K562 (cell line): ENCODE data around the gene SLC39A13. TPM values are rescaled to one million over a fixed set of nuclear protein-coding genes. Genes with fewer than 3 reads are reported as not detected.

Experiments
- ARID2 ChIP-seq: fragments of 450-650 bp; IDR thresholded peaks from 2 replicates; pipeline ENCODE4 v1.6.1; 2017; ENCODE audit warnings: antibody characterized with exemption, mild to moderate bottlenecking
- ARID3A ChIP-seq: IDR thresholded peaks from 2 replicates; pipeline ENCODE4 v1.6.1; 2012; ENCODE audit warnings: low read depth, low read length, improper control_type of control experiment, borderline replicate concordance
- C11orf30 ChIP-seq: fragments of 450-650 bp; IDR thresholded peaks from 2 replicates; pipeline ENCODE4 v1.6.1; 2016; ENCODE audit warnings: low read depth, mild to moderate bottlenecking
- CREB3L1 ChIP-seq: fragments of 450-650 bp; IDR thresholded peaks from 2 replicates; pipeline ENCODE4 v1.6.1; 2014; ENCODE audit warnings: low read depth, mild to moderate bottlenecking, moderate library complexity, borderline replicate concordance
- DEAF1 ChIP-seq: fragments of 450-650 bp; formaldehyde crosslinking; IDR thresholded peaks from 2 replicates; pipeline ENCODE4 v1.4.0; 2020; ENCODE audit warnings: mild to moderate bottlenecking, moderate library complexity
- ELF1 ChIP-seq: fragments of 200-800 bp; sonication (Bioruptor generic); IDR thresholded peaks from 2 replicates; pipeline ENCODE4 v1.6.1; 2016; ENCODE audit warnings: missing genetic modification characterization, missing compliant biosample characterization
- HNRNPH1 ChIP-seq: fragments of 200-400 bp; formaldehyde crosslinking; optimal IDR thresholded peaks from 2 replicates; pipeline ENCODE3; 2017; ENCODE audit warnings: low read depth, mild to moderate bottlenecking, low read length, moderate library complexity
- HNRNPL ChIP-seq: fragments of 200-400 bp; formaldehyde crosslinking; IDR thresholded peaks from 2 replicates; pipeline ENCODE4 v1.6.1; 2017; ENCODE audit warnings: low read depth, mild to moderate bottlenecking, low read length
- KLF1 ChIP-seq: fragments of 450-650 bp; IDR thresholded peaks from 2 replicates; pipeline ENCODE4 v1.6.1; 2016; ENCODE audit warnings: missing genetic modification characterization, missing compliant biosample characterization
- MAFF ChIP-seq: IDR thresholded peaks from 2 replicates; pipeline ENCODE4 v1.6.1; 2012; ENCODE audit warnings: low read length, improper control_type of control experiment
- POLR2B ChIP-seq: fragments of 450-650 bp; IDR thresholded peaks from 2 replicates; pipeline ENCODE4 v1.6.1; 2018; ENCODE audit warnings: low read depth; ENCODE audit not compliant: partially characterized antibody
- TSHZ1 ChIP-seq: fragments of 250-450 bp; sonication (Bioruptor Pico); IDR thresholded peaks from 2 replicates; pipeline ENCODE4 v1.4.0; 2020; ENCODE audit warnings: mild to moderate bottlenecking, moderate library complexity
- ZBTB43 ChIP-seq: sonication (generic); formaldehyde crosslinking; IDR thresholded peaks from 2 replicates; pipeline ENCODE4 v1.8.0; 2023; ENCODE audit warnings: mild to moderate bottlenecking, missing genetic modification reagents
- ZNF143 ChIP-seq: sonication (generic); formaldehyde crosslinking; IDR thresholded peaks from 2 replicates; pipeline ENCODE4 v1.9.0; 2022; ENCODE audit warnings: mild to moderate bottlenecking, missing genetic modification reagents
- ZNF511 ChIP-seq: sonication (generic); formaldehyde crosslinking; IDR thresholded peaks from 2 replicates; pipeline ENCODE4 v1.8.0; 2022; ENCODE audit warnings: mild to moderate bottlenecking, missing genetic modification reagents
- polyA plus RNA-seq, 8 experiments: library from polyadenylated mRNA; depleted of rRNA in 4 of 8; stranded (reverse) in 5 of 8; unstranded in 3 of 8; fragments of >200 nt; fragmentation: Nextera tagmentation in 2 of 8; fragmentation: Illumina TruSeq in 1 of 8; extraction: Ambion mirVana in 2 of 8; extraction: Trizol in 1 of 8; gene quantifications; 2 replicates each; pipeline versions ENCODE4 v1.2.1 to v1.2.3, GENCODE V29; 2011 to 2014; ENCODE audit warnings: inconsistent platforms in 1 of 8, missing spikeins in 1 of 8
- total RNA-seq, 7 experiments: library from RNA; depleted of rRNA in 6 of 7; stranded (reverse); fragments of >200 nt in 6 of 7; fragmentation: Illumina TruSeq in 2 of 7; extraction: Trizol in 2 of 7; gene quantifications; 2 replicates each; pipeline versions ENCODE4 v1.2.1 to v1.2.3, GENCODE V29; 2011 to 2021; ENCODE audit warnings: low replicate concordance in 1 of 7

Gene SLC39A13
- total and polyA plus RNA-seq, 9 of the 15 experiments (the other 6 are each of a cell fraction or from before 2014, with no cell fraction given) = 0.17 to 15.9 (median 3.2) TPM

GRCh38 chr11:47426062-47426956, 17.9 kb downstream of the SLC39A13 start, which contains the start of gene PSMC3 (continued):
- TF ChIP-seq C11orf30 = peak; percentile 99
- peak; percentile 82 for TF ChIP-seq ELF1
- TF ChIP-seq TSHZ1 (CRISPR knock-in tag) = no peak
- TF ChIP-seq POLR2B = peak; percentile 95
- no peak for TF ChIP-seq ARID3A
- TF ChIP-seq MAFF = peak; percentile 64
- no peak for TF ChIP-seq HNRNPL
- peak; percentile 57; the same call in 1 of the 2 replicates for TF ChIP-seq ZNF511 (CRISPR knock-in tag)
- TF ChIP-seq ARID2 = no peak
- TF ChIP-seq ZBTB43 (CRISPR knock-in tag) = peak; percentile 77; the same call in 1 of the 2 replicates
- peak; percentile 75; the same call in 1 of the 2 replicates for TF ChIP-seq CREB3L1
- 0 out of 2 replicates have a peak, but pooled peaks have one; percentile 13 for TF ChIP-seq KLF1 (tag)
- no peak for TF ChIP-seq HNRNPH1
- no peak for TF ChIP-seq DEAF1 (CRISPR knock-in tag)
- peak; percentile 90 for TF ChIP-seq ZNF143 (CRISPR knock-in tag)
